B cell (primary cell): ENCODE measurements around the gene CNTNAP2. TPM values are rescaled to one million over a fixed set of nuclear protein-coding genes. Genes with fewer than 3 reads are reported as not detected.

ENCODE experiments used
- ATAC-seq: fragments of 200-7000 bp; cut with Tn5 transposase; one replicate; pipeline ENCODE4 v1.10.0; 2021; ENCODE audit warnings: low read depth, mild to moderate bottlenecking, moderate number of reproducible peaks, moderate library complexity
- CTCF ChIA-PET: fragments of 350-600 bp; sonication (Branson Sonifier 250); formaldehyde crosslinking; loops from one replicate; lab custom pipeline; 2021; ENCODE audit warnings: antibody characterized with exemption, inconsistent platforms; lab: Charles Lee
- POLR2A ChIA-PET: fragments of 350-600 bp; sonication (Branson Sonifier 250); formaldehyde crosslinking; loops from one replicate; lab custom pipeline; 2021; ENCODE audit warnings: antibody characterized with exemption; lab: Charles Lee
- DNase-seq: peaks from one replicate; pipeline ENCODE4 v3.0.0; 2013
- H2AFZ ChIP-seq: 2 replicates; pipeline ENCODE4 v1.6.1; 2012; ENCODE audit warnings: mild to moderate bottlenecking, low read depth, low read length; ENCODE audit not compliant: insufficient read depth, poor library complexity, severe bottlenecking
- H3K27ac ChIP-seq, 2 donors: 1 replicate in 1 of 2; 2 replicates in 1 of 2; pipeline ENCODE4 v1.5.1; 2012 to 2013; ENCODE audit warnings: low read length in 2 of 2, mild to moderate bottlenecking in 2 of 2, moderate library complexity in 1 of 2
- H3K27me3 ChIP-seq, 4 experiments: fragments of 200-600 bp in 1 of 4; sonication (generic) in 1 of 4; replicated peaks in 1 of 4; 1 replicate in 2 of 4; 2 replicates in 2 of 4; pipeline versions ENCODE4 v1.6.1 to v1.7.0; 2013 to 2016; ENCODE audit warnings: low read length in 3 of 4, mild to moderate bottlenecking in 2 of 4, mixed read lengths in 1 of 4, moderate library complexity in 1 of 4; ENCODE audit not compliant: insufficient read depth in 4 of 4, control insufficient read depth in 3 of 4; ENCODE audit errors: control extremely low read depth in 1 of 4
- H3K36me3 ChIP-seq, 2 experiments: replicated peaks in 1 of 2; 1 replicate in 1 of 2; 2 replicates in 1 of 2; pipeline versions ENCODE4 v1.6.1 to v1.7.1; 2013; ENCODE audit warnings: low read length in 1 of 2; ENCODE audit not compliant: insufficient read depth in 2 of 2, control insufficient read depth in 1 of 2; ENCODE audit errors: control extremely low read depth in 1 of 2, extremely low read depth in 1 of 2
- H3K4me1 ChIP-seq, 2 donors: fragments of 200-600 bp in 1 of 2; sonication (generic) in 1 of 2; 1 replicate in 1 of 2; 2 replicates in 1 of 2; pipeline versions ENCODE4 v1.5.1 to v1.6.1; 2013 to 2017; ENCODE audit warnings: low read length in 2 of 2; ENCODE audit not compliant: control insufficient read depth in 2 of 2, insufficient read depth in 2 of 2
- H3K4me2 ChIP-seq: replicated peaks from 2 replicates; pipeline ENCODE3; 2012; ENCODE audit warnings: mild to moderate bottlenecking, low read depth, low read length; ENCODE audit not compliant: poor library complexity, severe bottlenecking
- H3K4me3 ChIP-seq, 5 experiments: fragments of 200-600 bp in 1 of 5; sonication (generic) in 1 of 5; 1 replicate in 3 of 5; 2 replicates in 2 of 5; pipeline versions ENCODE4 v1.5.1 to v1.7.0; 2011 to 2016; ENCODE audit warnings: low read length in 4 of 5, mild to moderate bottlenecking in 4 of 5, low read depth in 2 of 5, control low read depth in 1 of 5, moderate library complexity in 1 of 5; ENCODE audit not compliant: insufficient read depth in 1 of 5; ENCODE audit errors: control extremely low read depth in 1 of 5, extremely low read depth in 1 of 5
- H3K79me2 ChIP-seq: fragments of 200-600 bp; sonication (generic); one replicate; pipeline ENCODE4 v1.6.0; 2016; ENCODE audit warnings: low read length; ENCODE audit not compliant: control insufficient read depth, insufficient read depth
- H3K9ac ChIP-seq: fragments of 200-600 bp; sonication (generic); 2 replicates; pipeline ENCODE4 v1.6.1; 2017; ENCODE audit warnings: mild to moderate bottlenecking, low read length, moderate library complexity
- H3K9me3 ChIP-seq, 3 donors: one replicate each; pipeline versions ENCODE4 v1.6.1 to v1.7.1; 2013; ENCODE audit warnings: low read length in 2 of 3; ENCODE audit not compliant: control insufficient read depth in 2 of 3, insufficient read depth in 1 of 3; ENCODE audit errors: control extremely low read depth in 1 of 3
- H4K20me1 ChIP-seq: 2 replicates; pipeline ENCODE4 v1.6.0; 2012; ENCODE audit warnings: mild to moderate bottlenecking, low read length; ENCODE audit not compliant: insufficient read depth, control insufficient read depth, poor library complexity, severe bottlenecking
- H3K27ac Mint-ChIP-seq: one replicate; pipeline ENCODE4 v1.8.0; 2021; ENCODE audit warnings: mixed read lengths
- H3K27me3 Mint-ChIP-seq: one replicate; pipeline ENCODE4 v1.8.0; 2021; ENCODE audit warnings: mixed read lengths
- H3K4me1 Mint-ChIP-seq: one replicate; pipeline ENCODE4 v1.8.0; 2021; ENCODE audit warnings: mixed read lengths
- H3K4me3 Mint-ChIP-seq: one replicate; pipeline ENCODE4 v1.8.0; 2021; ENCODE audit warnings: mixed read lengths
- H3K9me3 Mint-ChIP-seq: one replicate; pipeline ENCODE4 v1.8.0; 2022; ENCODE audit warnings: mixed read lengths; ENCODE audit not compliant: insufficient read depth
- CTCF ChIP-seq: fragments of 200-600 bp; IDR thresholded peaks from one replicate; pipeline ENCODE4 v1.8.0; 2022; ENCODE audit warnings: antibody characterized with exemption, mild to moderate bottlenecking
- EZH2 ChIP-seq: IDR thresholded peaks from 2 replicates; pipeline ENCODE4 v1.6.1; 2012; ENCODE audit warnings: borderline replicate concordance, low read depth, mild to moderate bottlenecking, moderate library complexity, low read length; ENCODE audit not compliant: insufficient read depth, poor library complexity, severe bottlenecking
- WGBS: methylation state at CpG from one replicate; pipeline ENCODE4 v1.1.5; 2013; ENCODE audit warnings: missing lambda C conversion rate; ENCODE audit not compliant: insufficient coverage; 5-methylcytosine and 5-hydroxymethylcytosine counted together
- intact Hi-C: fragments of 100-400 bp; cut with micrococcal nuclease; formaldehyde crosslinking; loops from one replicate; pipeline ENCODE4 v1.10.0; 2022
- polyA plus RNA-seq: library from polyadenylated mRNA; depleted of rRNA; stranded (reverse); fragments of >200 nt; gene quantifications from 2 replicates; pipeline ENCODE4 v1.2.3, GENCODE V29; 2012
- total RNA-seq, 2 donors: library from RNA; stranded (reverse); fragments of 120-200 nt in 1 of 2; gene quantifications; 1 replicate in 1 of 2; 2 replicates in 1 of 2; pipeline versions ENCODE4 v1.2.3 to v1.2.4, GENCODE V29; 2013 to 2022

CNTNAP2 gene
- total and polyA plus RNA-seq, 2 donors (not counting 1 experiment from before 2014, with no cell fraction given) = 7.4 to 16.6 TPM

GRCh38 chr7:148264933-148265557, 2148.4 kb downstream of the CNTNAP2 start:
- TF ChIP-seq EZH2 = no peak
- peak; percentile 80 for TF ChIP-seq CTCF
- H3K4me2 ChIP-seq = no peak overlapping the region
- H3K27ac ChIP-seq = no peak overlapping the region
- peak; percentile 62 for DNase-seq
- Mint-ChIP-seq H3K27ac (no peak overlapping the region), H3K27me3 (peaks cover 8% of the 10 kb centered on the region), H3K4me1 (peaks cover 31% of the 10 kb centered on the region), H3K9me3 (no peaks in the 10 kb centered on the region), H3K4me3 (no peak overlapping the region)
- ChIA-PET CTCF (interaction anchor here (0.7 to 8.9 kb wide), 38 partner anchors 10 to 701 kb away, joined by 3 to 105 read pairs (median 5); no protein-coding TSS in a partner anchor), POLR2A (interaction anchor here (1.0 kb wide), 1 partner anchor 39 kb away, joined by 3 read pairs; no protein-coding TSS in a partner anchor)
- no peaks in the 10 kb centered on the region for H3K9me3 ChIP-seq
- no peaks in the 10 kb centered on the region for H3K36me3 ChIP-seq
- intact Hi-C loops = loop anchor here (1.0 to 5.0 kb wide), 3 partner anchors 72 to 698 kb away; no protein-coding TSS in a partner anchor
- ATAC-seq = peak; percentile 51
- H3K9ac ChIP-seq = no peak overlapping the region
- H3K27me3 ChIP-seq = peaks cover 0 to 5% (median 0%) of the 10 kb centered on the region in 4 experiments
- H4K20me1 ChIP-seq = no peaks in the 10 kb centered on the region
- no peak overlapping the region for H3K4me3 ChIP-seq
- H3K4me1 ChIP-seq = peaks cover 16 to 27% of the 10 kb centered on the region in 2 donors
- no peaks in the 10 kb centered on the region for H3K79me2 ChIP-seq
- WGBS = no CpG with 5 or more reads among the region's 7 CpGs
- H2AFZ ChIP-seq = peak overlapping the region; percentile 43

- peaks cover 31% of the 10 kb centered on the region for H3K4me1 Mint-ChIP-seq
- ATAC-seq = no peak
- H3K4me3 ChIP-seq = no peak overlapping the region
- no peaks in the 10 kb centered on the region for H3K36me3 ChIP-seq
- no peaks in the 10 kb centered on the region for H3K79me2 ChIP-seq
- POLR2A ChIA-PET = interaction anchor here (0.6 kb wide), 1 partner anchor 39 kb away, joined by 8 read pairs; no protein-coding TSS in a partner anchor
- 90% methylated on average over 4 of the region's 7 CpGs for WGBS
- intact Hi-C loops = loop anchor here (1.0 to 5.0 kb wide), 3 partner anchors 71 to 697 kb away; no protein-coding TSS in a partner anchor
- no peak overlapping the region for H3K4me2 ChIP-seq
- peaks cover 0 to 5% (median 0%) of the 10 kb centered on the region in 4 experiments for H3K27me3 ChIP-seq
- H3K27ac Mint-ChIP-seq = peak overlapping the region; percentile 39
- no peaks in the 10 kb centered on the region for H3K9me3 ChIP-seq
- H4K20me1 ChIP-seq = no peaks in the 10 kb centered on the region
- H3K4me1 ChIP-seq = peaks cover 16 to 27% of the 10 kb centered on the region in 2 donors
- DNase-seq = no peak
- H3K9ac ChIP-seq = no peak overlapping the region
- CTCF ChIA-PET = interaction anchor here (1.0 to 8.9 kb wide), 22 partner anchors 11 to 701 kb away, joined by 3 to 105 read pairs (median 7); no protein-coding TSS in a partner anchor
- no peak overlapping the region for H3K27ac ChIP-seq
- peak overlapping the region; percentile 43 for H2AFZ ChIP-seq
- TF ChIP-seq EZH2 = no peak
- TF ChIP-seq CTCF = no peak
- H3K27me3 Mint-ChIP-seq = peaks cover 8% of the 10 kb centered on the region
- H3K4me3 Mint-ChIP-seq = peak overlapping the region; percentile 12
- H3K9me3 Mint-ChIP-seq = no peaks in the 10 kb centered on the region
These were observed 2149.3 kb downstream of the CNTNAP2 start for GRCh38 chr7:148265896-148266295.
